HCT116 (cell line): Measurements from ENCODE around the gene TMCC3. TPM values are rescaled to one million over a fixed set of nuclear protein-coding genes. Genes with fewer than 3 reads are reported as not detected.

ENCODE experiments used
- ATAC-seq: fragments of 200-7000 bp; cut with Tn5 transposase; 2 replicates; pipeline ENCODE4 v1.9.1; 2020; ENCODE audit warnings: mild to moderate bottlenecking, moderate library complexity
- BruUV-seq: library from RNA; stranded (reverse); fragments of 400-500 nt; replicated peaks from 2 replicates; lab custom pipeline; 2021; lab: Mats Ljungman, UMichigan
- CTCF ChIA-PET: fragments of 300-600 bp; sonication (Branson Sonifier 250); formaldehyde crosslinking; loops from one replicate; lab custom pipeline; 2021; ENCODE audit warnings: antibody characterized with exemption; lab: Charles Lee
- POLR2A ChIA-PET: fragments of 300-600, 350-600 bp; sonication (Branson Sonifier 250); formaldehyde crosslinking; loops from one replicate; lab custom pipeline; 2021; ENCODE audit warnings: antibody characterized with exemption; lab: Charles Lee
- RAD21 ChIA-PET, 2 experiments: fragments of 300-600 bp; sonication (Branson Sonifier 250); formaldehyde crosslinking; loops; one replicate each; lab custom pipeline; 2023; ENCODE audit warnings: low total read pairs in 2 of 2; ENCODE audit not compliant: uncharacterized antibody in 2 of 2, unreplicated experiment in 2 of 2, low non-redundant PET in 1 of 2; lab: Charles Lee
- DNase-seq: peaks from one replicate; pipeline ENCODE4 v3.0.0-alpha.2; 2010; ENCODE audit warnings: low read depth, low spot score
- H2AFZ ChIP-seq: fragments of 200-600 bp; shearing (Covaris generic), sonication (generic); 2 replicates; pipeline ENCODE4 v1.6.1; 2017; ENCODE audit warnings: low read depth, mixed run types, mixed read lengths, antibody characterized with exemption, low read length; ENCODE audit not compliant: poor library complexity, severe bottlenecking
- H3K27ac ChIP-seq: 2 replicates; pipeline ENCODE4 v1.5.1; 2012; ENCODE audit warnings: low read depth, low read length
- H3K27me3 ChIP-seq: fragments of 200-600 bp; sonication (generic); 2 replicates; pipeline ENCODE4 v1.6.1; 2016; ENCODE audit warnings: mixed run types, low read length, mixed read lengths; ENCODE audit not compliant: insufficient read depth
- H3K36me3 ChIP-seq, 2 experiments: fragments of 200-500 bp in 1 of 2; fragments of 200-600 bp in 1 of 2; sonication (Bioruptor generic) in 1 of 2; sonication (generic) in 1 of 2; 2 replicates each; pipeline versions ENCODE4 v1.5.1 to v1.6.1; 2014 to 2016; ENCODE audit warnings: low read length in 2 of 2, inconsistent platforms in 1 of 2, mixed read lengths in 1 of 2, mixed run types in 1 of 2; ENCODE audit not compliant: insufficient read depth in 2 of 2, control insufficient read depth in 1 of 2
- H3K4me1 ChIP-seq, 2 experiments: fragments of 200-600 bp in 1 of 2; sonication (generic) in 1 of 2; 2 replicates each; pipeline versions ENCODE4 v1.5.1 to v1.6.1; 2012 to 2017; ENCODE audit warnings: low read length in 2 of 2, inconsistent platforms in 1 of 2, mild to moderate bottlenecking in 1 of 2, mixed read lengths in 1 of 2, mixed run types in 1 of 2, moderate library complexity in 1 of 2; ENCODE audit not compliant: insufficient read depth in 2 of 2, control insufficient read depth in 1 of 2
- H3K4me2 ChIP-seq: fragments of 200-600 bp; sonication (generic); 2 replicates; pipeline ENCODE4 v1.6.1; 2017; ENCODE audit warnings: mixed run types, low read length, mixed read lengths
- H3K4me3 ChIP-seq, 2 experiments: fragments of 200-600 bp in 1 of 2; sonication (generic) in 1 of 2; replicated peaks in 1 of 2; 2 replicates each; pipeline ENCODE4 v1.5.1; 2011 to 2016; ENCODE audit warnings: low read length in 2 of 2, control low read depth in 1 of 2, low read depth in 1 of 2, mild to moderate bottlenecking in 1 of 2, mixed read lengths in 1 of 2, mixed run types in 1 of 2
- H3K79me2 ChIP-seq: fragments of 200-600 bp; sonication (generic); 2 replicates; pipeline ENCODE4 v1.6.1; 2017; ENCODE audit warnings: mild to moderate bottlenecking, mixed run types, low read length, moderate library complexity, mixed read lengths; ENCODE audit not compliant: insufficient read depth
- H3K9ac ChIP-seq: fragments of 200-600 bp; sonication (generic); 2 replicates; pipeline ENCODE4 v1.6.1; 2016; ENCODE audit warnings: low read length, mixed read lengths
- H3K9me2 ChIP-seq: fragments of 200-600 bp; sonication (generic), shearing (Covaris generic); 2 replicates; pipeline ENCODE4 v1.6.1; 2017; ENCODE audit warnings: mixed run types, mild to moderate bottlenecking, moderate library complexity; ENCODE audit not compliant: insufficient read depth
- H3K9me3 ChIP-seq, 2 experiments: fragments of 200-500 bp in 1 of 2; fragments of 200-600 bp in 1 of 2; sonication (Bioruptor generic) in 1 of 2; sonication (generic) in 1 of 2; 2 replicates each; pipeline ENCODE4 v1.6.1; 2014 to 2017; ENCODE audit warnings: low read length in 2 of 2, mixed read lengths in 2 of 2, inconsistent platforms in 1 of 2, low read depth in 1 of 2, mild to moderate bottlenecking in 1 of 2, mixed run types in 1 of 2, moderate library complexity in 1 of 2; ENCODE audit not compliant: control insufficient read depth in 1 of 2, insufficient read depth in 1 of 2
- H4K20me1 ChIP-seq: fragments of 200-600 bp; sonication (generic), shearing (Covaris generic); 2 replicates; pipeline ENCODE4 v1.6.1; 2017; ENCODE audit warnings: mixed run types, mild to moderate bottlenecking, moderate library complexity; ENCODE audit not compliant: insufficient read depth
- CBX3 ChIP-seq: IDR thresholded peaks from 2 replicates; pipeline ENCODE4 v1.6.1; 2012; ENCODE audit warnings: low read depth
- CEBPB ChIP-seq: IDR thresholded peaks from 2 replicates; pipeline ENCODE4 v1.6.1; 2012; ENCODE audit warnings: low read depth
- ELF1 ChIP-seq: IDR thresholded peaks from 2 replicates; pipeline ENCODE4 v1.6.1; 2012; ENCODE audit warnings: low read depth, borderline replicate concordance
- EZH2phosphoT487 ChIP-seq: fragments of 200-600 bp; IDR thresholded peaks from 2 replicates; pipeline ENCODE4 v1.6.1; 2018; ENCODE audit warnings: antibody characterized with exemption, borderline replicate concordance
- FOSL1 ChIP-seq: IDR thresholded peaks from 2 replicates; pipeline ENCODE4 v1.6.1; 2012; ENCODE audit warnings: low read depth
- MAX ChIP-seq: IDR thresholded peaks from 2 replicates; pipeline ENCODE4 v1.6.1; 2012
- POLR2A ChIP-seq: IDR thresholded peaks from 2 replicates; pipeline ENCODE4 v1.7.0; 2011; ENCODE audit warnings: borderline replicate concordance; ENCODE audit not compliant: insufficient read depth, insufficient read length; ENCODE audit errors: extremely low read depth
- POLR2AphosphoS5 ChIP-seq: IDR thresholded peaks from 2 replicates; pipeline ENCODE4 v1.6.1; 2011; ENCODE audit warnings: mild to moderate bottlenecking, low read depth, low read length, moderate library complexity
- REST ChIP-seq: IDR thresholded peaks from 2 replicates; pipeline ENCODE4 v1.6.1; 2012; ENCODE audit warnings: low read depth
- SRF ChIP-seq: IDR thresholded peaks from 2 replicates; pipeline ENCODE4 v1.6.1; 2012; ENCODE audit warnings: low read depth
- YY1 ChIP-seq: IDR thresholded peaks from 2 replicates; pipeline ENCODE4 v1.6.1; 2011; ENCODE audit warnings: low read length, low read depth, moderate library complexity, mild to moderate bottlenecking; ENCODE audit not compliant: insufficient replicate concordance; ENCODE audit errors: extremely low read depth
- ZBTB33 ChIP-seq: IDR thresholded peaks from 2 replicates; pipeline ENCODE4 v1.6.1; 2011; ENCODE audit warnings: mild to moderate bottlenecking, low read length, moderate library complexity; ENCODE audit not compliant: insufficient replicate concordance; ENCODE audit errors: extremely low read depth
- ZNF274 ChIP-seq: fragments of 200-500 bp; sonication (Bioruptor generic); IDR thresholded peaks from 2 replicates; pipeline ENCODE4 v1.6.1; 2014; ENCODE audit warnings: mild to moderate bottlenecking, low read depth, low read length, inconsistent platforms
- intact Hi-C: fragments of 100-400 bp; cut with micrococcal nuclease; formaldehyde crosslinking; loops from 2 replicates; pipeline ENCODE4 v1.10.0; 2022
- total RNA-seq: library from RNA; stranded (reverse); gene quantifications from one replicate; pipeline ENCODE4 v1.2.1, GENCODE V29; 2021; ENCODE audit not compliant: unreplicated experiment
- TF ChIP-seq, protein P1 (sequence below): IDR thresholded peaks from 2 replicates; pipeline ENCODE4 v1.6.1; 2012

TMCC3 gene
- total RNA-seq, 1 experiment from 2014 or later = 4.5 TPM

- ChIA-PET RAD21 (no interaction called here), POLR2A (no interaction called here), CTCF (no interaction called here)
- BruUV-seq = no TSS peak
- H3K9me3 ChIP-seq = no peaks in the 10 kb centered on the region
- intact Hi-C loops = no loop called here
- H3K9me2 ChIP-seq = no peaks in the 10 kb centered on the region
- H2AFZ ChIP-seq = no peak overlapping the region
- H3K79me2 ChIP-seq = no peaks in the 10 kb centered on the region
- no peaks in the 10 kb centered on the region for H3K36me3 ChIP-seq
- no peaks in the 10 kb centered on the region for H4K20me1 ChIP-seq
- H3K4me2 ChIP-seq = no peak overlapping the region
- no peaks in the 10 kb centered on the region for H3K27me3 ChIP-seq
- H3K4me1 ChIP-seq = peaks cover 3 to 16% of the 10 kb centered on the region in 2 experiments; a peak in 2 of 4 replicates
- DNase-seq = no peak
- H3K4me3 ChIP-seq = no peak overlapping the region
- no peak overlapping the region for H3K9ac ChIP-seq
- TF ChIP-seq EZH2phosphoT487 = no peak
- TF ChIP-seq CEBPB = no peak
- TF ChIP-seq YY1 = no peak
- TF ChIP-seq, protein P1, sequence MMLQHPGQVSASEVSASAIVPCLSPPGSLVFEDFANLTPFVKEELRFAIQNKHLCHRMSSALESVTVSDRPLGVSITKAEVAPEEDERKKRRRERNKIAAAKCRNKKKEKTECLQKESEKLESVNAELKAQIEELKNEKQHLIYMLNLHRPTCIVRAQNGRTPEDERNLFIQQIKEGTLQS = no peak
- no peak for TF ChIP-seq ZNF274
- no peak for TF ChIP-seq REST
- TF ChIP-seq CBX3 = no peak
- no peak for TF ChIP-seq SRF
- no peak for TF ChIP-seq ELF1
- no peak for TF ChIP-seq POLR2A
- no peak for TF ChIP-seq FOSL1
- TF ChIP-seq ZBTB33 = no peak
- no peak for TF ChIP-seq MAX
- no peak for TF ChIP-seq POLR2AphosphoS5
- H3K27ac ChIP-seq = no peak overlapping the region
- no peak for ATAC-seq
Observed at GRCh38 chr12:94582591-94582990, 67.8 kb downstream of the TMCC3 start.
